GM18909 (cell line): ENCODE results near the gene PARP2.
A peak's percentile ranks its signal among the peaks of the same experiment; 100 is the strongest.
"Not testable (repeated sequence)": the region's sequence is repeated elsewhere in the genome, so short reads cannot be mapped to it uniquely, and the experiment has no call there.

ENCODE experiments used
- ATAC-seq: cut with Tn5 transposase; IDR thresholded peaks from one replicate; pipeline ENCODE4 v1.9.1; 2021; ENCODE audit warnings: mild to moderate bottlenecking; ENCODE audit not compliant: unreplicated experiment, poor library complexity

PARP2 gene, protein sequence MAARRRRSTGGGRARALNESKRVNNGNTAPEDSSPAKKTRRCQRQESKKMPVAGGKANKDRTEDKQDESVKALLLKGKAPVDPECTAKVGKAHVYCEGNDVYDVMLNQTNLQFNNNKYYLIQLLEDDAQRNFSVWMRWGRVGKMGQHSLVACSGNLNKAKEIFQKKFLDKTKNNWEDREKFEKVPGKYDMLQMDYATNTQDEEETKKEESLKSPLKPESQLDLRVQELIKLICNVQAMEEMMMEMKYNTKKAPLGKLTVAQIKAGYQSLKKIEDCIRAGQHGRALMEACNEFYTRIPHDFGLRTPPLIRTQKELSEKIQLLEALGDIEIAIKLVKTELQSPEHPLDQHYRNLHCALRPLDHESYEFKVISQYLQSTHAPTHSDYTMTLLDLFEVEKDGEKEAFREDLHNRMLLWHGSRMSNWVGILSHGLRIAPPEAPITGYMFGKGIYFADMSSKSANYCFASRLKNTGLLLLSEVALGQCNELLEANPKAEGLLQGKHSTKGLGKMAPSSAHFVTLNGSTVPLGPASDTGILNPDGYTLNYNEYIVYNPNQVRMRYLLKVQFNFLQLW

DNA sequence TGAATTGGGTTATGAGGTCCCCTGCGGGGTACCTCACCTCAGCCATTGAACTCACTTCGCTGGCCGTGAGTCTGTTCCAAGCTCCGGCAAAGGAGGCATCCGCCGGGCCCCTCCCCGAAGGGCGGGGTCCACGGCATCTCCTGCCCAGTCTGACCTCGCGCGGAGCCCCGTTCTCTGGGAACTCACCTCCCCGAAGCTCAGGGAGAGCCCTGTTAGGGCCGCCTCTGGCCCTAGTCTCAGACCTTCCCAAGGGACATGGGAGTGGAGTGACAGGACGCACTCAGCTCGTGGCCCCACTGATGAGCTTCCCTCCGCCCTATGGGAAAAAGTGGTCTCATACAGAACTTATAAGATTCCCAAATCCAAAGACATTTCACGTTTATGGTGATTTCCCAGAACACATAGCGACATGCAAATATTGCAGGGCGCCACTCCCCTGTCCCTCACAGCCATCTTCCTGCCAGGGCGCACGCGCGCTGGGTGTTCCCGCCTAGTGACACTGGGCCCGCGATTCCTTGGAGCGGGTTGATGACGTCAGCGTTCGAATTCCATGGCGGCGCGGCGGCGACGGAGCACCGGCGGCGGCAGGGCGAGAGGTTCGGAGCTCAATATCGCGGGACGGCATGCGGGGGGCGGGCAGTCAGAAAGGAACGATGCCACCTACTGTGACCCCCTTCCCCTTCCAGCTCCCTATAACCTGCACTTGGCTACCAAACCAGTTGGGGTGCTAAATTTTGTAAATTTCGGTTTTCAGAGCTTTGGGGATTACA lies at the start of gene PARP2:
TSS of gene PARP2 (plus strand) at position 544 of the 770 bp plus-strand sequence. CDS start at position 551, 7 bp downstream.
- peak; percentile 93 for ATAC-seq

DNA sequence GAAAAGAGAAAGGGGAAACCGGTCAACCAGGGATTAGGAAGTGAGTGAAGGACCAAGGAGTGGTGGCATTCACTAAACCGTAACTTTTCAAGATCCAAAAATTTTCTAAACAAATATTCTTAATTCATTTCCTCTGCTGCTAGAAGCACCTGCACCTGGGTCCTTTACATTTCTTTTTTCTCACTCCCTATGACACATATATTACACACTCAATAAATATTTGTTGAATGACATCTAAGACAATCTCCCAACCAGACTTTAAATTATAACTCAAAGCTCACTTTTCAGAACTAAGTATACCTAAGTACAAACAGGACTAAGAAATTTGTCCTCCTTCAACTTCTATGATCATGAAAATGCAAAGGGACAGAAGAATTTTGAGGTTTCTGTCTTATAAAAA lies 48.8 kb upstream of the PARP2 start:
- no peak for ATAC-seq

DNA sequence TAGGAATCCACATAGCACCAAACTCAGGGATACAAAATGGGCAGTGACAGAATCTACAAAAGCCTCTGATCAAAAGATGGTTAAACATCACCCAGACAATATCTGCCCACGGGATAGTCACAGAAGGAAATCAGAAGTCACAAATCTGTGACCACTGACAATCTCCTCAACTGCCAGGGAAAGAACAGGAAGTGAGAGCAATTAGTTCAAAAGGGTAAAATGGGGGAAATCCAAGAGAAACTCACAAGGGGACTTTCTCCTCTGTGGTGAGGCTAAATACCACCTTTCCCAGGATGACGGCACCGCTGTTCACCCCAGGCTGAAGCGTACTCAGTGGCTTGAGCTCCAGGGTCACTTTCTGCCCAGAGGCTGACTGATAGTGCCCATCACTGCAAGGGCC lies 48.4 kb upstream of the PARP2 start:
- peak; percentile 87 for ATAC-seq

DNA sequence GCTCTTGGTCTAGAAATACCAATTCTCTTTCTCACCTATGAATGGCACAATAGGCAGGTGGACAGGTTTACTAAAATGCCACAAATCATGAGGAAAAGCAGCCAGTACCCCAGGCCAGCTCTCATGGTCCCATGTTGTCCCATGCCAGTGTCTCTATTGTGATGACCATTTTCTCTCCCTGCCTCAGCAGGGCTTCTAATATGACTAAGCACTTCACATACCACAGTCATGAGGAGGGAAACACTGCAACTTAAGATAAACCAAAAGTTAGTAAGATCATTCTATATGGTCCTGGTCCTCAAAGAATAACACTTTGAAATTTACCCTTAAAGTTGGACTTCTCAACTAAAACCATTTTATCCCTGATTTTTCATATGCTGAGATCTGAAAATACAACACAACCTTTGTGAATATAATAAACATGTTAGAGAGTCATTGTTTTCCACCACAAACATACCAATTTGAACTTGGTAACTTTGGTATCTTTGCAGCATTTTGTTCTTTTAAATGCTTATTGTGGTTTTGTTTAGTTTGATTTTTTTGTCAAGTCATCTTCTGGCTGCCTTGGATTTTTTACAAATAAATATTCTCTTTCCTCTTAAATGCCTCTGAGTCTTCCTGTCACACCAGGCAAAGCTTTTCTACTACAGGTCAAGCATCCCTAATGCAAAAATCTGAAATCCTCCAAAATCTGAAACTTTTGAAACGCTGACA lies 41.2 kb upstream of the PARP2 start:
- no peak for ATAC-seq

DNA sequence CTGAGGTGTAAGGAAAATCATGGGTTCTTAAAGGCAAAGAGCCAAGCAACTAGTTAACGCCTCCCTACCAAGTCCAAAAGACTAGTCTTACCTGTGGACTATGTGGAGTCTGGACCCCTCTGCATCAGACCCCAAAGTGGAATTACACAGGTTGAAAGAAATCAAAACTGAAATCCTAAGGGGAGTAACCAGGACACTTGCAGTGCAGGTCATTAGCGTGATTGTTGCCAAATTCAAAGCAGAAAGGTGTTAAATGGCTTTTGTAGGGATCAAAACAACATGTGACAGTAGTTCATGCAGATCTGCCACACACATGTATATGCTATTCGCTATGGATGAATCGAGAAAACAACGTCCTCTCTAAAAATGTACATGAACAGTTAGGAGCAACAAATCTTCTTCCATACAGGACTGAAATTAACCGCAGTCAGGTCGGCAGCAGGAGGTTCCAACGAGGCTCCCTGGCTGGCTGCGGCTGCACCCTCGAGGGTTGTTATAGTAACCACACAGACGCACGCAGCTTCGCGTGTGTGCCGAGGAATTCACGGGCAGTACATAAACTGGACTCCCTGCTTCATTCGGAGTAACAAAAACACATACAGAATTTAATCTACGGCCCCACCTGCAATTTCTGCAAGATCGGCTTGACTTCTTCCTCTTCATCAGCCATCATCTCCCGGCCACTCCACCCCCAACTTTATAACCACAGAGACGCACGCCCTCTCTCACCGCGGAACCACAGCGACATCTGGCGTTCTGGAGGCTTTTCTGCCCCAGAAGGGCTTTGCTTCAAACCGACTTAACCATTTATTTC lies 38.0 kb upstream of the PARP2 start, which contains the start of gene TTC5:
TSS of gene TTC5 (minus strand) at position 687 of the 814 bp plus-strand sequence. CDS start at position 673, 14 bp downstream.
- ATAC-seq = peak; percentile 96

DNA sequence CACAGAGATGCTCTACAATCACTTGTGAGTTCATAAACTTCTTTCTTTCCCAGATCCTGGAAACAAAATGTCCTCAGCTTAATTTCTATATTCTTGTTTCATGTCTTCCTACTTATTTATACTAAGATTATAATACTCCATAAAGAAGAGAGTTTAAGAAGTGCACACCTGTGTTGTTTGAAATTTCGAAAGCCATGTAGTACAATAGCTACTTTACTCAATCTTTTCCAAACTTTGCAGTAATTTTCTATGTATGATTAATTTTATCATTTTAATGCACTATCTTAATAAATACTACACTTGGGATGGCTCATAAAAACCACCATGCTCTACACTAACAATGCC lies 37.4 kb upstream of the PARP2 start:
- ATAC-seq = peak; percentile 10

DNA sequence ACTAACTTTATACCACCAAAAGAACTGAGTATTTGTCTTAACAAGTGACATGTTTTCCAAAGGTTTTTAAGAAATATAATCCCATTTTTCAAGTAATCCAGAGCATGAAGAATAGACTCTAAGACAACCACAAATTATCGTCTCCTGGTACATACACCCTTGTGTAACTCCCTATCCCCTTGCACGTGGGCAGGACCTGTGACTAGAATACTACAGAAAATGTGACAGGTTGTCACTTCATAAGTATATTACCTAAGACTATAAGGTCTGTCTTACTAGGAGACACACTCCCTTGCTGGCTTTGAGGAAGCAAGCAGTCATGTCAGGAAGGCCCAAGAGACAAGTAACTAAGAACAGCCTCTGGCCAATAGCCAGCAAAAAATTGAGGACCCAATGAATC lies 29.4 kb upstream of the PARP2 start:
- ATAC-seq = no peak

DNA sequence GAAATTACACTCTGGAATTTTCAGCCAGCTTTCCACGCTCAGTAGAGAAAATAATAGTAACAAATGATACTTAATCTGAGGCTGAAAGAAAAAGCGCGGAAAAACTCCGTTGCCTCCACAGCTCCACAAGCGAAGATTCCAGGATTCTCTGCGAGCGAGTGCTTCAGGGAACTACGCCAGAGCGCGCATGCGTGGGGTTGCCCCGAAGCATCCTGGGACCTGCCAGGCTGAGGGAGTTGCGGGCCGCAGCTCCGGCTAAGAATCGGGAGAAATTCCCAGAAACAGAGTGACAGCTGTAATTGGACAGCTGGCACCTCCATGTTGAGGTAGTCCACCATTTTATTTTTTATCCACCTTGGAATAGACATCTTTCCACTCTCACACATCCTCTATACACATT lies 25.7 kb upstream of the PARP2 start:
- no peak for ATAC-seq

DNA sequence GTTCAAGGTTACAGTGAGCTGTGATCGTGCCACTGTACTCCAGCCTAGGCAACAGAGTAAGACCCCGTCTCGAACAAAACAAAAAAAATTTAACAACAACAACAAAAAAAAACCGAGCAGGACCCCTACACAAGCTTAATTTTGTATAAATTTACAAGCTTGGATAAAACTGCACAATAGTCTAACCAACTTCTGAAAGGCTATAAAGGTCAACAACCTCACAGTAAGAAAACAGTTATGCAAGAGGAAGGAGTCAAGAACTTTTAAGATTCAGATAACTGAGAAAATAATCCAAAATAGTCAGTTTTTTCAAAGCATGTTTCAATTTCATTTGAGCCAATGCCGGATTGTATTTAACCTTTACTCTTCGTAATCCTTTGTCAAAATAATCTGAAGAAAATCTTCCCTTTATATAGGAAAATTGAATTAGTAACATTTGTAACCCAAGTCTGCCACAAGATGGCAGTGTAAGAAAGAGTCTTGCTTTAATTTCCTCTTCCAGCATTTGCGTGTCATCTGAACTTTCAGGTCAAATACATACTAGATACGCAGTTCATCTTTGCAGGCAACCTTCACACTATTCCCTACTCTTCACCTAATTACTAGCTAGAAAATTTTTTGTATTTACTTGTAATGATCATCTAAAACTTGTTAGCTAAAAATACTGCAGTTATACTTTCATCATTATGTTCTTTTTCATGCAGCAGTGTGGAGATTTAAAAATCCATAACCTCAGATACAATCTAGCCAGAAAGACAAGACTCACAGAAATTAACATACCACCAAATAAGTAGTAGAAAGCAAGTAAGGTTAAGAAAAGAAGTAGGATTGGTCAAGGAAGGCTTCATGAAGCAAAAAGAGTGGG lies 16.2 kb upstream of the PARP2 start:
- no peak for ATAC-seq

DNA sequence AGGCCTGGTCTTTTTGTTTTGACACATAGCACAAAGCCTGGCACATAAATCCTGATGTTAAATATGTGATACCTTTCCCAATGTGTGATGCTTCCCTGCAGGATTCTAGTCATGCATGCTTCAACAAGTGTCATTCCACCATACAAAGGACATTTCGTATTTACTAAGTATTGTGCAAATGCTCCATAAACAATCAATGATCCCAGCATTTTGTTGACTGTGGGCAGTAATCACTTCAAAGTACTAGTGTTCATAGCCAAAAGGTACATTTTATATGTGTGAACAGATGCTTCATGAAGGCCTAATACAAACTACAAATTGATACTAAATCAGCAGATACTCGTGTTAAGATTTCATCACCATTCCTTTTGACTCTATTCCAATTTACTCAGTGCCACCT lies 14.7 kb upstream of the PARP2 start:
- no peak for ATAC-seq

DNA sequence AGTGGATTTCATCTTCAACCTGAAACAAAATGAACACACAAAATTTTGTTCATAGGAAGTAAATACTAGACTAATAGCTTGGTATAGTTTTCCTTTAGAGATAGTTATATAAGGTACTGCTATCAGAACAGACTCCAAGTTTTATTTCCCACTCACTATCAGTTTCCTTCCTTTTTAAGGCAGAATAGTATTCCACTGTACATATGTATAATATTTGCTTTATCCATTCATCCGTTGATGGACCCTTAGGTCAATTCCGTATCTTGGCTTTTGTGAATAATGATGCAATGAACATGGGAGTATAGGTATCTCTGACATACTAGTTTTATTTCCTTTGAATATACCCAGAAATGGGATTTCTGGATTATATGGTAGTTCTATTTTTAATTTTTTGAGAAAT lies 14.1 kb upstream of the PARP2 start:
- no peak for ATAC-seq

DNA sequence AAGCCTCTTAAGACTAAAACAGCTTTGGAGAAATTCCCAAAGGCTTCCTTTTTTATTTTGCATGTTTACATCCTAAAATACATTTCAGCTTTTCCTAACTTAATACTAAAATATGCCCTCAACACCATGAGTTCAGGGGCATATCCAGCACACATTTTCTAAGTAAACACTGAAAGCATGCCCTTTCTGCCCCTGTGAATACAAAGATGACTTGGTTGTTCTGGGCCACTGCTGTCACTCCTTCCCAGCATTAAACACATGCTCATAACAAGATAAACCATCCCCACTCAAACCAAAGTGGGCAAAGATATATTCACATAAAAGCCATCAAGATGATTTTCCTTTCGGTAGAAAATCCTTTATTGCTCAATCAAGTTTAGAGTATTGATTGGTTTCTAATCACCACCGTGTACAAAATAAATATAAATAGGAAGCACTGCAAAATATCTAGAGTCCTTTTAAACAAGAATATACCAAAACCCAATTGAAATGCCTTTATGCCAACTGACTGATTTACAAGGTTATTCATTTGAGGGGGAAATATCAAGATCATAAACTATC lies 12.3 kb upstream of the PARP2 start:
- ATAC-seq = no peak

DNA sequence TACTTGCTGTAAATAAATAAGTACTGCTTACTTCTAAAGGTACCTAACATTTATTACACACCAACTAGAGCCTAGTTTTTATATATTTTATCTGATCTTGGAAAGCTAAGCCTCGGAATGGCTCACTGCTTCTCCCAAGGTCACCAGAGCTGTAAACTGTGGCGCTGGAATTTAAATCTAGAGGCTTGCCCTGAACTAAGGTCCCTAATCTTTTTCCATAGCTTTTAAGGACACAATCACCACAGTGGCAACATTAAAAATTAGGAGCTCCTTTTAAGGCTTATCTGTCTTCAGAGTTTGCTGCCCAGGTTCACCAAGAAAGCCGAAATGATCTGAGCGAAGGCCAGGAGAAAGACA lies 11.0 kb upstream of the PARP2 start:
- no peak for ATAC-seq

DNA sequence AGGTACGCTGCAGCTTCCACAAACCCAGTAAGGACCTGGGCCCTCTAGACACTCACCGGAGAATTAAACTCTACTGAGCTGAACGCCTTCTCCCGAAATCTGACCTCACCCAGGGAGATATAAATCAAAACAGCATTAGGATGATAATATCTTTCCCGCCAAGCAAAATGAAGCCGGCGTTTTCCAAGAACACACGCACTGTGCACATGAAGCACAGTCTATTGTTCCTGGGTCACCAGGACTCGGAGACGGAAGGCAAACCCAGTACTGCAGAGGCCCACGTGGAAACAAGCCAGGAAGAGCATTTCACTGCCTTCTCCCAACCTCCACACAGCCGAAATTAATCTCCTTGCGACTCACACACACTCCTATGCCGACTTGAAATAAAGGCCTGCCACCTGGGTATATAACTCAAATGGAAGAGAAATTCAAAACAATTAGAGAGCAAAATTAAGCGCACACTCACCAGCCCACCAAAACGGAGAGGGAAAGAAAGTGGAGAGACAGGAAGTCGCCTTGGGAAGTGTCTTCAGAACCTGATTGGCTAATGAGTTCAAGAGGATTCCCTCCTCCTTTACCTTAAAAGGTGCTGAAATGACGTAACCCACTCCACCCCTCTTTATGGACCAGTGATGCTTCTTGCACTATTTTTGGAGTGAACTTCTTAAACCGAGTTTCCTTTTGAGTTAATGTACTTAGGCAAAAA lies 10.5 kb upstream of the PARP2 start, which contains the start of gene CCNB1IP1:
TSS of gene CCNB1IP1 (minus strand) at position 492 of the 706 bp plus-strand sequence. CDS start 16,756 bp downstream, outside the sequence.
- peak; percentile 99 for ATAC-seq

DNA sequence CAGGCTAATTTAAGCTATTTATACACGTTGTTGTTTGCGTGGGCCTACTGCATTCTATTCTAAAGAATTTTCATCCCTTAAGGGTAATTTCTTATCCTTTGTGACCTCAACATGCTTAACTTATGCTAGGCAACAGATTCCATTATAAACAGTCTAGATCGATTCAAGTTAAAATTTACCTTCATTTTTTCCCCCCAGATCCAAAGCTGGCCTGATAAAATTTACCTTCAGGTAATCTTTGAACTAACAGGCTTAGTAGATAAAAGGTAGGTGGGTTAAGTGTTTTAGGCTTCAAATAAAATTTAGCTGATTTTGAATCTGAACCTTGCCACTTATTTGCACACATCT lies 10.0 kb upstream of the PARP2 start:
- ATAC-seq = no peak

DNA sequence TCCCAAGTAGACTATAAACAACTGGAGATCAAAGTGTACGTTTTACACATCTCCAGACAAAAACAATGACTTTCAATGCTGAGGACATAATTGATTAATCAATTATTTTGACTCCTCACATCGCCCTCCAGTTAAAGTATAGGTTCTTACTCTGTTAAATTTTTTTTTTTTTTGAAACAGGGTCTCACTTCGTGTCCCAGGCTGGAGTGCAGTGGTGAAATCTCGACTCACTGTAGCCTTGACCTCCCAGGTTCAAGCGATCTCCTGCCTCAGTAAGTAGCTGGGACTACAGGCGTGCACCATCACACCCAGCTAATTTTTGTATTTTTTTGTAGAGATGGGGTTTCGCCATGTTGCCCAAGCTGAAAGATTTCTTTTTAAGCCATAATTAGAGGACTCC lies 9.4 kb upstream of the PARP2 start:
- no peak for ATAC-seq

DNA sequence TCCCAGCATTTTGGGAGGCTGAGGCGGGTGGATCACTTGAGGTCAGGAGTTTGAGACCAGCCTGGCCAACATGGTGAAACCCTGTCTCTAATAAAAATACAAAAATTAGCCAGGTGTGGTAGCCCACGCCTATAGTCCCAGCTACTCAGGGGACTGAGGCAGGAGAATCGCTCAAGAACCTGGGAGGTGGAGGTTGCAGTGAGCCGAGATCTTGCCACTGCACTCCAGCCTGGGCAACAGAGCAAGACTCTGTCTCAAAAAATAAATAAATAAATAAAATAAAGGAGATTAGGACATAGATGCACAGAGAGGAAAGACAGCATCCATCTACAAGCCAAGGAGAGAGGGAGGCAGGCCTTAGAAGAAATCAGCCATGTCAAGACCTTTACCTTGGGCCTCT lies 2.4 kb upstream of the PARP2 start:
- ATAC-seq = not testable (repeated sequence)

DNA sequence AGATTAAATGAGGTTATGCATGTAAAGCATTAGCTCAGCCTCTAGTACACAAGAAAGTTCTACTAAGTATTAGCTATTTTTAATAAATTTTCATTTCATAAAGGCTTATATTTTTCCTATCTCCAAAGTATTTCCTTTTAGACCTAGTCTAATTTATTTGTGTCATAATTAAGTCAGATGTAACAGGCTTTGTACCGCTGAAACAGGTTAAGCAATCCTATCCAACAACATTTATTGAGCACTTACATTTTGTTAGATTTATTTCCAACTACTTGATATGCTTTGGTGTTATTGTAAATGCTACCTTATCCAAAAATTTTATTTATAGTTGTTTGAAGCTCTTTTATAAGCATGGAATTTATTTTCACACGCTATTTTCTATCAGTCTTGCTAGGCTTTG lies 1.8 kb upstream of the PARP2 start:
- no peak for ATAC-seq
